Activated naive CD4-positive, alpha-beta T cell treated with anti-CD3 and anti-CD28 coated beads, Interleukin-2, amount 50 U/mL, for 72 hours (primary cell): ENCODE measurements around the gene NKX6-2. TPM values are rescaled to one million over a fixed set of nuclear protein-coding genes. Genes with fewer than 3 reads are reported as not detected.
"Not testable (repeated sequence)": the region's sequence is repeated elsewhere in the genome, so short reads cannot be mapped to it uniquely, and the experiment has no call there.

Experiments
- ATAC-seq, 2 donors: fragments of 150-1000 bp; cut with Tn5 transposase; 2 replicates each; pipeline ENCODE4 v1.10.0; 2021; ENCODE audit warnings: mild to moderate bottlenecking in 2 of 2, moderate library complexity in 2 of 2
- DNase-seq, 2 donors: peaks; one replicate each; pipeline ENCODE4 v3.0.0; 2021 to 2022; ENCODE audit warnings: low spot score in 2 of 2
- H3K27ac Mint-ChIP-seq, 2 donors: one replicate each; pipeline ENCODE4 v1.8.0; 2022; ENCODE audit warnings: mild to moderate bottlenecking in 2 of 2, mixed read lengths in 2 of 2
- H3K36me3 Mint-ChIP-seq, 2 donors: one replicate each; pipeline ENCODE4 v1.8.0; 2022; ENCODE audit warnings: mixed read lengths in 2 of 2
- H3K9me3 Mint-ChIP-seq, 2 donors: one replicate each; pipeline ENCODE4 v1.8.0; 2022; ENCODE audit warnings: mixed read lengths in 2 of 2
- total RNA-seq, 2 donors: library from RNA; stranded (reverse); gene quantifications; one replicate each; pipeline ENCODE4 v1.2.3, GENCODE V29; 2022

NKX6-2 gene
- total RNA-seq, 2 donors from 2014 or later: not detected

DNA sequence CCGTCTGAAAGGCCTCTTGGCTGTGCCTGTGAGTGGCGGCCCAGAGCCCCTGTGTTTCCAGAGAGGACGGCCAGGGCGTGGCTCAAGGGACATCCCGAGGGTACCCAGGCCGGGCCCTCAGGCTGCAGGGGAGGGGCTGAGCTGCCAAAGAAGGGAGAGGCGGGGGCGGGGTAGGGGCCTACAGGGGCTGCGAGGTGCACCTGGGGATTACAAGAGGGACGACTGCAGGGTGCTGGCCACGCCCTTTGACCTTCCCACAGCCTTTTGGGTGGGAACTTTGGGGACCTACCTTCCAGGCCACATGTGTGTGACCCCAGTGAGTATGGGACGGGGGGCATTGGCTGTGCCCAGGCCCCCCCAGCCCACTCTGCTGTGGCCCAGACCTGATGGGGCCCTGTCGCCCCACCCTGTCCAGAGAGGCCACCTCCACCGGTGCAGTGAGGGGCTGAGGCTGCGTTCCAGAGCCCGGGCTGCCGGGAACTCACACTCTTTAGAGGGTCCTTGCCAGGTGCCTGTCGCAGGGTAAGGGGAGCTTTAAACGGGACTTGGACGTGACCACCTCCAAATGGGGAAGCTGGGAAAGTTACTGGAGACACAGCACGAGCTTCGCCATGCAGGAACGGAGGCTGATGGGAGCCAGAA lies 19.0 kb upstream of the NKX6-2 start:
- DNase-seq: no peak
- ATAC-seq: no peak
- Mint-ChIP-seq H3K27ac (no peak overlapping the region), H3K36me3 (no peaks in the 10 kb centered on the region), H3K9me3 (no peaks in the 10 kb centered on the region)

DNA sequence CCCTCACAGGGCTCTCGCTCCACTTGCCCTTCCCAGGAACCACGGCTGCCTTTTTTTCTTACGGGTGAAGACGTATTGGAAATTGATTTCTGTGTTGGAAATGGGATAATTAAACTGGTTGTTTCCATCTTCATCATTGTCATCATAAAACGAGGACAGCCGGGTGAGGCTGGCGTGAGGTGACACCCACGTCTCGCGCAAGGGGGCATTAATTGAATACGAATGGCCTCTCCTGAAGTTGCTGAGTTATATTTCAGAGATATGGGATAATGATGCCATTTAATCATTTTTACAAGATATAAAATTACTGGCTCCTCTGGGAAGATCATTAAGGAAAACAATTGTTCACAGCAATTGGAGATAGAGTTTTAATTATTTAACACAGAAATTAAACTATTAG lies 18.3 kb upstream of the NKX6-2 start:
- Mint-ChIP-seq H3K27ac (peak overlapping the region in 1 of 2 donors; percentile 29), H3K36me3 (no peaks in the 10 kb centered on the region), H3K9me3 (no peaks in the 10 kb centered on the region)
- ATAC-seq (no peak), DNase-seq (no peak)

GRCh38 chr10:132803416-132804210 lies 17.7 kb upstream of the NKX6-2 start:
- H3K9me3 Mint-ChIP-seq: no peaks in the 10 kb centered on the region
- H3K36me3 Mint-ChIP-seq: no peaks in the 10 kb centered on the region
- DNase-seq: no peak
- no peak for ATAC-seq
- H3K27ac Mint-ChIP-seq: no peak overlapping the region

GRCh38 chr10:132802694-132803320 lies 16.9 kb upstream of the NKX6-2 start:
- no peak overlapping the region for H3K27ac Mint-ChIP-seq
- DNase-seq: no peak
- H3K36me3 Mint-ChIP-seq: no peaks in the 10 kb centered on the region
- ATAC-seq: no peak
- H3K9me3 Mint-ChIP-seq: no peaks in the 10 kb centered on the region

- H3K36me3 Mint-ChIP-seq: no peaks in the 10 kb centered on the region
- no peaks in the 10 kb centered on the region for H3K9me3 Mint-ChIP-seq
- no peak for ATAC-seq
- no peak overlapping the region for H3K27ac Mint-ChIP-seq
- no peak for DNase-seq
Observed at GRCh38 chr10:132802048-132802447, 16.1 kb upstream of the NKX6-2 start.

- ATAC-seq (no peak), DNase-seq (no peak)
- Mint-ChIP-seq H3K9me3 (no peaks in the 10 kb centered on the region), H3K27ac (no peak overlapping the region), H3K36me3 (no peaks in the 10 kb centered on the region)
Observed at GRCh38 chr10:132799865-132800264, 13.9 kb upstream of the NKX6-2 start.

- H3K27ac Mint-ChIP-seq: no peak overlapping the region
- H3K9me3 Mint-ChIP-seq: no peaks in the 10 kb centered on the region
- DNase-seq: no peak
- ATAC-seq: no peak
- H3K36me3 Mint-ChIP-seq: no peaks in the 10 kb centered on the region
Observed at GRCh38 chr10:132798876-132799275, 12.9 kb upstream of the NKX6-2 start.

DNA sequence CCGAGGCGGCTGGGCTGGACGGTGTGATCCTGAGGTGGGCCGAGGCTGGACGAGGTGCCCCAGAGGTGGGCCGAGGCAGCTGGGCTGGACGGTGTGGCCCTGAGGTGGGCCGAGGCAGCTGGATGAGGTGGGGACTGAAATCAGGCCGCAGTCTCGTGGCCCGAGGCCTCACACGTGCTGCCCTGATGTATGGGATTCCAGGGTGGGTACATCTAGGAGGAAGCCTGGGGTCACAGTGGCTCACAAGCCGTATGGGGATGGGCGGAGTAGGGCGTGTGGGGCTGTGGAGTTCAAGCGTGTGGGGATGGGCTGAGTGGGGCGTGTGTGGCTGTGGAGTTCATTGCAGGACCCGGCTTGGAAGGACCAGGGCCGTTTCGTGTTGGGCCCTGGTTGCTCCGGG lies 12.5 kb upstream of the NKX6-2 start:
- ATAC-seq (no peak), DNase-seq (no peak)
- H3K9me3 Mint-ChIP-seq: no peaks in the 10 kb centered on the region
- no peaks in the 10 kb centered on the region for H3K36me3 Mint-ChIP-seq
- no peak overlapping the region for H3K27ac Mint-ChIP-seq

DNA sequence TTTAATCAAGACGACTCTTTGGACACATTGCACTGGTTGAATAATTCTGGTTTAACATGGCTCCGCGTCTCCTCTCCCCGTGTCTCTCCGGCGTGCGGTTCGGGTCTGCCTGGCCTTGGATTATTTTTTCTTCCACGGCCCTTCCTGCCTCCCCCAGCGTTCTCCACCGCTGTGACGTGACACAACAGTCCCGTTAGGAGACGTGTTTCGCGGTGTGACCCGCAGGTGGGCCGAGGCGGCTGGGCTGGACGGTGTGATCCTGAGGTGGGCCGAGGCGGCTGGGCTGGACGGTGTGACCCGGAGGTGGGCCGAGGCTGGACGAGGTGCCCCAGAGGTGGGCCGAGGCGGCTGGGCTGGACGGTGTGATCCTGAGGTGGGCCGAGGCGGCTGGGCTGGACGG lies 12.0 kb upstream of the NKX6-2 start:
- DNase-seq, H3K36me3 Mint-ChIP-seq, H3K9me3 Mint-ChIP-seq, ATAC-seq, H3K27ac Mint-ChIP-seq: not testable (repeated sequence)

- Mint-ChIP-seq H3K9me3 (no peaks in the 10 kb centered on the region), H3K27ac (no peak overlapping the region), H3K36me3 (no peaks in the 10 kb centered on the region)
- ATAC-seq (no peak), DNase-seq (no peak)
Observed at GRCh38 chr10:132796846-132797245, 10.9 kb upstream of the NKX6-2 start.

- Mint-ChIP-seq H3K36me3 (no peaks in the 10 kb centered on the region), H3K9me3 (no peaks in the 10 kb centered on the region), H3K27ac (no peak overlapping the region)
- DNase-seq: no peak
- ATAC-seq: no peak
Observed at GRCh38 chr10:132793871-132794849, 8.2 kb upstream of the NKX6-2 start.

- H3K9me3 Mint-ChIP-seq: no peaks in the 10 kb centered on the region
- H3K27ac Mint-ChIP-seq: no peak overlapping the region
- no peaks in the 10 kb centered on the region for H3K36me3 Mint-ChIP-seq
- no peak for DNase-seq
- no peak for ATAC-seq
Observed at GRCh38 chr10:132793213-132793612, 7.3 kb upstream of the NKX6-2 start.

DNA sequence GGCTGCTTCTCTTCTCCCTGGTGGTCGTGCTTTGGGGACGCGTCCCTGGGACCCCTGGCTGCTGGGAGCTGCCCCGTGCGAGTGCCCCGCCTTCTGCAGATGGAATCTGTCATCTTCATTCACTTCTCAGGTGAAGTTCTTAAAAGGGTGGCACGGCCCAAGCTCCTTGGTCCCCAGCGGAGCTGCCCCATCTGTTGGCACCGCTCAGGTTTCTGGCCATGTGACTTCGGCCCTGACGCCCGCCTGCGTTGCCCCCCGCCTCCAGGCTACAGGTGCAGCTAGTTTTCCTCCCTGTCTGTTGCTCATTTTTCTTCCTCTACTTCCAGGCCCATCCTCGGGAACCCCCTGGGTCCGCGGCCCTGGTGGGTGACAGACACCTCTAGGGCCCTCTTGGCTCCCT lies 6.8 kb upstream of the NKX6-2 start:
- no peaks in the 10 kb centered on the region for H3K9me3 Mint-ChIP-seq
- ATAC-seq (no peak), DNase-seq (no peak)
- no peaks in the 10 kb centered on the region for H3K36me3 Mint-ChIP-seq
- H3K27ac Mint-ChIP-seq: no peak overlapping the region

DNA sequence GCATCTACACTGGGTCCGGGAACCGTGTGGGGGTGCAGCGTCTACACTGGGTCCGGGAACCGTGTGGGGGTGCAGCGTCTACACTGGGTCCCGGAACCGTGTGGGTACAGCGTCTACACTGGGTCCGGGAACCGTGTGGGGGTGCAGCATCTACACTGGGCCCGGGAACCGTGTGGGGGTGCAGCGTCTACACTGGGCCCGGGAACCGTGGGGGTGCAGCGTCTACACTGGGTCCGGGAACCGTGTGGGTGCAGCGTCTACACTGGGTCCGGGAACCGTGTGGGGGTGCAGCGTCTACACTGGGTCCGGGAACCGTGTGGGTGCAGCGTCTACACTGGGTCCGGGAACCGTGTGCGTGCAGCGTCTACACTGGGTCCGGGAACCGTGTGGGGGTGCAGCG lies 6.2 kb upstream of the NKX6-2 start:
- not testable (repeated sequence) for H3K27ac Mint-ChIP-seq, ATAC-seq, DNase-seq, H3K36me3 Mint-ChIP-seq, H3K9me3 Mint-ChIP-seq

- H3K27ac Mint-ChIP-seq: no peak overlapping the region
- H3K9me3 Mint-ChIP-seq: no peaks in the 10 kb centered on the region
- DNase-seq (no peak), ATAC-seq (no peak)
- no peaks in the 10 kb centered on the region for H3K36me3 Mint-ChIP-seq
Observed at GRCh38 chr10:132790934-132791829, 5.2 kb upstream of the NKX6-2 start.

- peak in 1 of 2 donors; percentile 13 for ATAC-seq
- DNase-seq: no peak
- Mint-ChIP-seq H3K36me3 (no peaks in the 10 kb centered on the region), H3K9me3 (no peaks in the 10 kb centered on the region), H3K27ac (no peak overlapping the region)
Observed at GRCh38 chr10:132790470-132790869, 4.5 kb upstream of the NKX6-2 start.
